ENCODE measurements around the gene KRT16.
"Not testable (repeated sequence)": the region's sequence is repeated elsewhere in the genome, so short reads cannot be mapped to it uniquely, and the experiment has no call there.

Gene KRT16

GRCh38 chr17:41627316-41628072, 14.9 kb upstream of the KRT16 start:
- no peak for DNase-seq

GRCh38 chr17:41626914-41627295, 14.3 kb upstream of the KRT16 start:
- not testable (repeated sequence) for DNase-seq

- not testable (repeated sequence) for DNase-seq
These were observed 13.7 kb upstream of the KRT16 start for GRCh38 chr17:41626028-41626913.

- no peak for DNase-seq
These were observed 13.0 kb upstream of the KRT16 start for GRCh38 chr17:41625602-41626001.

- DNase-seq = no peak
These were observed 11.9 kb upstream of the KRT16 start, which contains the start of gene KRT17 for GRCh38 chr17:41624208-41625101. TSS of gene KRT17 (minus strand) at chr17:41624575. CDS start at chr17:41624509, 66 bp downstream.

- peak; percentile 23 for DNase-seq
These were observed 10.8 kb upstream of the KRT16 start for GRCh38 chr17:41623184-41623861.

- not testable (repeated sequence) for DNase-seq
These were observed 10.0 kb upstream of the KRT16 start for GRCh38 chr17:41622340-41623183.

GRCh38 chr17:41621916-41622315, 9.3 kb upstream of the KRT16 start:
- DNase-seq = no peak

GRCh38 chr17:41621435-41621817, 8.9 kb upstream of the KRT16 start:
- DNase-seq = not testable (repeated sequence)

- DNase-seq = no peak
These were observed 8.2 kb upstream of the KRT16 start for GRCh38 chr17:41620583-41621434.

GRCh38 chr17:41619927-41620582, 7.5 kb upstream of the KRT16 start:
- DNase-seq = not testable (repeated sequence)

GRCh38 chr17:41619036-41619926, 6.7 kb upstream of the KRT16 start:
- DNase-seq = no peak

GRCh38 chr17:41618341-41619035, 5.9 kb upstream of the KRT16 start:
- no peak for DNase-seq

GRCh38 chr17:41617698-41618097, 5.1 kb upstream of the KRT16 start:
- DNase-seq = no peak

GRCh38 chr17:41617136-41617535, 4.6 kb upstream of the KRT16 start:
- DNase-seq = no peak

- not testable (repeated sequence) for DNase-seq
These were observed 3.9 kb upstream of the KRT16 start for GRCh38 chr17:41616486-41616885.

GRCh38 chr17:41615454-41615853, 2.9 kb upstream of the KRT16 start:
- DNase-seq = no peak

- DNase-seq = not testable (repeated sequence)
These were observed 2.2 kb upstream of the KRT16 start for GRCh38 chr17:41614767-41615166.

All from T1000 (cell line).